Endothelial cell of umbilical vein (primary cell): ENCODE measurements around the gene CALHM6. TPM values are rescaled to one million over a fixed set of nuclear protein-coding genes. Genes with fewer than 3 reads are reported as not detected.

Experiments used
- BruUV-seq: library from RNA; stranded (reverse); fragments of 400-500 nt; replicated peaks from 2 replicates; lab custom pipeline; 2021; lab: Mats Ljungman, UMichigan
- CTCF ChIA-PET: fragments of 300-600, 350-600 bp; sonication (Branson Sonifier 250); formaldehyde crosslinking; loops from one replicate; lab custom pipeline; 2021; ENCODE audit warnings: antibody characterized with exemption, inconsistent platforms; lab: Charles Lee
- POLR2A ChIA-PET: fragments of 300-600, 350-600 bp; sonication (Branson Sonifier 250); formaldehyde crosslinking; loops from one replicate; lab custom pipeline; 2021; ENCODE audit warnings: antibody characterized with exemption, inconsistent platforms; lab: Charles Lee
- DNase-seq: peaks from one replicate; pipeline ENCODE4 v3.0.0-alpha.2; 2011; ENCODE audit warnings: low read depth, low spot score
- FAIRE-seq: peaks from 2 replicates; lab custom pipeline; 2011; peaks lifted over from hg19 to GRCh38; lab: Jason Lieb, UNC
- H2AFZ ChIP-seq: 2 replicates; pipeline ENCODE4 v1.6.0; 2012; ENCODE audit warnings: low read depth, low read length, control low read depth, inconsistent platforms
- H3K27ac ChIP-seq: 2 replicates; pipeline ENCODE4 v1.5.1; 2011; ENCODE audit warnings: low read depth, mild to moderate bottlenecking, control low read depth, low read length, moderate library complexity; ENCODE audit not compliant: insufficient read depth
- H3K27me3 ChIP-seq, 2 experiments: 2 replicates each; pipeline versions ENCODE4 v1.6.0 to v1.6.1; 2011; ENCODE audit warnings: low read length in 2 of 2, mixed read lengths in 1 of 2; ENCODE audit not compliant: control insufficient read depth in 2 of 2, insufficient read depth in 2 of 2
- H3K36me3 ChIP-seq, 2 experiments: 2 replicates in 1 of 2; 3 replicates in 1 of 2; pipeline ENCODE4 v1.5.1; 2011; ENCODE audit warnings: low read length in 2 of 2, mild to moderate bottlenecking in 1 of 2, moderate library complexity in 1 of 2; ENCODE audit not compliant: control insufficient read depth in 2 of 2, insufficient read depth in 2 of 2; ENCODE audit errors: extremely low read depth in 1 of 2
- H3K4me1 ChIP-seq: 3 replicates; pipeline ENCODE4 v1.5.1; 2011; ENCODE audit warnings: mild to moderate bottlenecking, low read length; ENCODE audit not compliant: control insufficient read depth, insufficient read depth; ENCODE audit errors: extremely low read depth
- H3K4me2 ChIP-seq: 2 replicates; pipeline ENCODE4 v1.6.1; 2011; ENCODE audit warnings: low read length, control low read depth, mixed read lengths; ENCODE audit not compliant: insufficient read depth
- H3K4me3 ChIP-seq, 3 experiments: fragments of 200-600 bp in 1 of 3; sonication (generic), shearing (Covaris generic) in 1 of 3; replicated peaks in 1 of 3; 2 replicates each; pipeline ENCODE4 v1.5.1; 2011 to 2016; ENCODE audit warnings: control low read depth in 3 of 3, low read length in 3 of 3, mild to moderate bottlenecking in 2 of 3, inconsistent platforms in 1 of 3, low read depth in 1 of 3, moderate library complexity in 1 of 3; ENCODE audit not compliant: insufficient read depth in 1 of 3
- H3K79me2 ChIP-seq: 2 replicates; pipeline ENCODE4 v1.6.0; 2012; ENCODE audit warnings: low read length, inconsistent platforms; ENCODE audit not compliant: control insufficient read depth, insufficient read depth
- H3K9ac ChIP-seq: replicated peaks from 2 replicates; pipeline ENCODE3; 2011; ENCODE audit warnings: low read length, control low read depth; ENCODE audit not compliant: insufficient read depth; ENCODE audit errors: extremely low read depth
- H3K9me1 ChIP-seq: replicated peaks from 3 replicates; pipeline ENCODE4 v1.6.0; 2011; ENCODE audit warnings: mild to moderate bottlenecking, low read length; ENCODE audit not compliant: control insufficient read depth, insufficient read depth; ENCODE audit errors: extremely low read depth
- H3K9me3 ChIP-seq: replicated peaks from 2 replicates; pipeline ENCODE4 v1.5.1; 2012; ENCODE audit warnings: low read length, inconsistent platforms; ENCODE audit not compliant: control insufficient read depth, insufficient read depth
- H4K20me1 ChIP-seq: replicated peaks from 2 replicates; pipeline ENCODE3; 2011; ENCODE audit warnings: mild to moderate bottlenecking, low read length; ENCODE audit not compliant: control insufficient read depth, insufficient read depth; ENCODE audit errors: extremely low read depth
- EZH2 ChIP-seq: IDR thresholded peaks from 2 replicates; pipeline ENCODE4 v1.6.1; 2012; ENCODE audit warnings: borderline replicate concordance, low read depth, mild to moderate bottlenecking, moderate library complexity, low read length, inconsistent platforms; ENCODE audit not compliant: severe bottlenecking
- FOS ChIP-seq: IDR thresholded peaks from 2 replicates; pipeline ENCODE4 v1.6.1; 2011; ENCODE audit warnings: mild to moderate bottlenecking, low read length, moderate library complexity, borderline replicate concordance; ENCODE audit not compliant: insufficient read depth
- GATA2 ChIP-seq: IDR thresholded peaks from 2 replicates; pipeline ENCODE4 v1.7.0; 2011; ENCODE audit warnings: low read depth, mild to moderate bottlenecking, moderate library complexity, mixed read lengths, low read length; ENCODE audit not compliant: insufficient read length, insufficient read depth
- JUN ChIP-seq: IDR thresholded peaks from 2 replicates; pipeline ENCODE4 v1.6.1; 2011; ENCODE audit warnings: borderline replicate concordance, low read depth; ENCODE audit not compliant: insufficient read length, insufficient read depth
- MYC ChIP-seq: IDR thresholded peaks from one replicate; pipeline ENCODE4 v1.6.1; 2011; ENCODE audit warnings: mild to moderate bottlenecking, low read depth, low read length
- dilution Hi-C: fragments of 300-500 bp; cut with MboI; formaldehyde crosslinking; loops from one replicate; pipeline ENCODE4 v1.15.0; 2019; ENCODE audit warnings: low sequenced_read_pairs; ENCODE audit not compliant: extremely low pct_ligation_motif_present
- intact Hi-C: fragments of 100-400 bp; cut with micrococcal nuclease; formaldehyde crosslinking; loops from one replicate; pipeline ENCODE4 v1.10.0; 2022
- polyA plus RNA-seq, 4 experiments: library from polyadenylated mRNA; depleted of rRNA in 3 of 4; stranded (reverse) in 3 of 4; unstranded in 1 of 4; fragments of >200 nt; gene quantifications; 2 replicates each; pipeline versions ENCODE4 v1.2.1 to v1.2.3, GENCODE V29; 2011 to 2012; ENCODE audit warnings: missing spikeins in 1 of 4
- total RNA-seq: library from RNA; stranded (reverse); gene quantifications from 2 replicates; pipeline ENCODE4 v1.2.3, GENCODE V29; 2021
- TF ChIP-seq, protein P1 (sequence below), 2 donors: IDR thresholded peaks; 1 replicate in 1 of 2; 2 replicates in 1 of 2; pipeline ENCODE4 v1.5.1; 2011; ENCODE audit warnings: low read length in 2 of 2, mild to moderate bottlenecking in 2 of 2, moderate library complexity in 2 of 2, control low read depth in 1 of 2, inconsistent platforms in 1 of 2, low read depth in 1 of 2; ENCODE audit not compliant: insufficient read depth in 1 of 2; ENCODE audit errors: extremely low read depth in 1 of 2

CALHM6 gene
- total and polyA plus RNA-seq, 2 donors (not counting 3 experiments of a cell fraction or from before 2014, with no cell fraction given): 0.08 TPM; not detected in 1

- Histone ChIP-seq H3K4me3 (no peak overlapping the region), H3K27me3 (peaks cover 5 to 12% of the 10 kb centered on the region in 2 experiments), H3K4me2 (no peak overlapping the region), H3K27ac (no peak overlapping the region), H2AFZ (no peak overlapping the region), H3K4me1 (no peaks in the 10 kb centered on the region), H4K20me1 (no peaks in the 10 kb centered on the region), H3K79me2 (no peaks in the 10 kb centered on the region), H3K36me3 (no peaks in the 10 kb centered on the region), H3K9me1 (no peaks in the 10 kb centered on the region), H3K9me3 (no peaks in the 10 kb centered on the region), H3K9ac (no peak overlapping the region)
- dilution Hi-C loops: no loop called here
- intact Hi-C loops: no loop called here
- TF ChIP-seq FOS: no peak
- no peak for TF ChIP-seq MYC
- TF ChIP-seq JUN: no peak
- TF ChIP-seq GATA2: no peak
- TF ChIP-seq, protein P1, sequence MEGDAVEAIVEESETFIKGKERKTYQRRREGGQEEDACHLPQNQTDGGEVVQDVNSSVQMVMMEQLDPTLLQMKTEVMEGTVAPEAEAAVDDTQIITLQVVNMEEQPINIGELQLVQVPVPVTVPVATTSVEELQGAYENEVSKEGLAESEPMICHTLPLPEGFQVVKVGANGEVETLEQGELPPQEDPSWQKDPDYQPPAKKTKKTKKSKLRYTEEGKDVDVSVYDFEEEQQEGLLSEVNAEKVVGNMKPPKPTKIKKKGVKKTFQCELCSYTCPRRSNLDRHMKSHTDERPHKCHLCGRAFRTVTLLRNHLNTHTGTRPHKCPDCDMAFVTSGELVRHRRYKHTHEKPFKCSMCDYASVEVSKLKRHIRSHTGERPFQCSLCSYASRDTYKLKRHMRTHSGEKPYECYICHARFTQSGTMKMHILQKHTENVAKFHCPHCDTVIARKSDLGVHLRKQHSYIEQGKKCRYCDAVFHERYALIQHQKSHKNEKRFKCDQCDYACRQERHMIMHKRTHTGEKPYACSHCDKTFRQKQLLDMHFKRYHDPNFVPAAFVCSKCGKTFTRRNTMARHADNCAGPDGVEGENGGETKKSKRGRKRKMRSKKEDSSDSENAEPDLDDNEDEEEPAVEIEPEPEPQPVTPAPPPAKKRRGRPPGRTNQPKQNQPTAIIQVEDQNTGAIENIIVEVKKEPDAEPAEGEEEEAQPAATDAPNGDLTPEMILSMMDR (IDR thresholded peaks at IDR 0.05; ENCODE audit: extremely low read depth in 1 of 2, insufficient read depth in 1 of 2, low read depth in 1 of 2, low read length in 2 of 2): no peak
- no peak for TF ChIP-seq EZH2
- BruUV-seq: no TSS peak
- ChIA-PET CTCF (interaction anchor here (0.9 kb wide), 1 partner anchor 28 kb away, joined by 3 read pairs; the partner anchor contains the start of gene CALHM5), POLR2A (no interaction called here)
- DNase-seq: no peak
- no peak for FAIRE-seq
These were observed 22.4 kb downstream of the CALHM6 start for GRCh38 chr6:116483616-116484015.
